Fibroblast of villous mesenchyme (primary cell): ENCODE results near the gene INPP5A. TPM values are rescaled to one million over a fixed set of nuclear protein-coding genes. Genes with fewer than 3 reads are reported as not detected.

Source experiments
- DNase-seq: peaks from one replicate; pipeline ENCODE4 v3.0.0-alpha.2; 2010; ENCODE audit warnings: low read depth
- H3K4me3 ChIP-seq: 2 replicates; pipeline ENCODE4 v1.5.1; 2011; ENCODE audit warnings: low read depth, mild to moderate bottlenecking, low read length
- CTCF ChIP-seq: IDR thresholded peaks from 2 replicates; pipeline ENCODE4 v1.5.1; 2012; ENCODE audit warnings: low read depth, mild to moderate bottlenecking, low read length; ENCODE audit not compliant: insufficient read depth
- total RNA-seq: library from RNA; depleted of rRNA; stranded (reverse); fragments of >200 nt; gene quantifications from 2 replicates; pipeline ENCODE4 v1.2.3, GENCODE V29; 2012

Gene INPP5A
- total RNA-seq, 1 donor = 33.2 TPM

- DNase-seq = no peak
- TF ChIP-seq CTCF = no peak
- no peak overlapping the region for H3K4me3 ChIP-seq
Observed at GRCh38 chr10:132647424-132647823, 109.8 kb downstream of the INPP5A start.

- H3K4me3 ChIP-seq = no peak overlapping the region
- no peak for DNase-seq
- TF ChIP-seq CTCF = no peak
Observed at GRCh38 chr10:132648072-132648850, 110.7 kb downstream of the INPP5A start.

- TF ChIP-seq CTCF = no peak
- no peak overlapping the region for H3K4me3 ChIP-seq
- peak; percentile 62 for DNase-seq
Observed at GRCh38 chr10:132648851-132649528, 111.4 kb downstream of the INPP5A start.

- no peak for DNase-seq
- no peak overlapping the region for H3K4me3 ChIP-seq
- TF ChIP-seq CTCF = no peak
Observed at GRCh38 chr10:132649651-132650360, 112.2 kb downstream of the INPP5A start.

- no peak for DNase-seq
- no peak for TF ChIP-seq CTCF
- H3K4me3 ChIP-seq = no peak overlapping the region
Observed at GRCh38 chr10:132650611-132651250, 113.1 kb downstream of the INPP5A start.

GRCh38 chr10:132651511-132652029 is 114.0 kb downstream of the INPP5A start:
- H3K4me3 ChIP-seq = no peak overlapping the region
- no peak for TF ChIP-seq CTCF
- DNase-seq = no peak
